HepG2 (cell line): ENCODE results near the gene METTL22. TPM values are rescaled to one million over a fixed set of nuclear protein-coding genes. Genes with fewer than 3 reads are reported as not detected.

Experiments
- ATAC-seq: fragments of 200-7000 bp; cut with Tn5 transposase; 3 replicates; pipeline ENCODE4 v1.9.1; 2020; ENCODE audit warnings: mild to moderate bottlenecking, moderate library complexity
- BruUV-seq: library from RNA; stranded (reverse); fragments of 400-500 nt; replicated peaks from 2 replicates; lab custom pipeline; 2021; lab: Mats Ljungman, UMichigan
- CTCF ChIA-PET: fragments of 300-600 bp; formaldehyde crosslinking; extraction: SDS; loops from one replicate; lab custom pipeline; 2021; ENCODE audit warnings: low total read pairs, inconsistent platforms, low intra/inter-chr PET ratio; lab: Yijun Ruan, JAX
- POLR2A ChIA-PET: fragments of 350-600 bp; sonication (Branson Sonifier 250); formaldehyde crosslinking; loops from one replicate; lab custom pipeline; 2020; ENCODE audit warnings: antibody characterized with exemption, inconsistent platforms; lab: Yijun Ruan, JAX
- DNase-seq: peaks from one replicate; pipeline ENCODE4 v3.0.0-alpha.2; 2015; ENCODE audit warnings: low spot score
- FAIRE-seq: peaks from 3 replicates; lab custom pipeline; 2011; peaks lifted over from hg19 to GRCh38; lab: Jason Lieb, UNC
- H2AFZ ChIP-seq: one replicate; pipeline ENCODE4 v1.6.1; 2011; ENCODE audit warnings: low read length, inconsistent platforms
- H3K27ac ChIP-seq: fragments of 300-600 bp; 3 replicates; pipeline ENCODE4 v1.8.0; 2011; ENCODE audit warnings: mixed run types, mild to moderate bottlenecking, mixed read lengths, low read length, inconsistent platforms; ENCODE audit not compliant: insufficient read depth; ENCODE audit errors: extremely low read length
- H3K27me3 ChIP-seq, 2 experiments: fragments of 200-600 bp in 1 of 2; 2 replicates in 1 of 2; 3 replicates in 1 of 2; pipeline versions ENCODE4 v1.6.0 to v1.8.0; 2011; ENCODE audit warnings: low read length in 2 of 2, mild to moderate bottlenecking in 2 of 2, moderate library complexity in 2 of 2, inconsistent platforms in 1 of 2; ENCODE audit not compliant: insufficient read depth in 2 of 2, control insufficient read depth in 1 of 2
- H3K36me3 ChIP-seq, 2 experiments: fragments of 200-600 bp in 1 of 2; replicated peaks in 1 of 2; 2 replicates in 1 of 2; 3 replicates in 1 of 2; pipeline versions ENCODE4 v1.5.1 to v1.8.0; 2011; ENCODE audit warnings: low read length in 2 of 2, inconsistent platforms in 1 of 2; ENCODE audit not compliant: insufficient read depth in 2 of 2, control insufficient read depth in 1 of 2
- H3K4me1 ChIP-seq: 2 replicates; pipeline ENCODE4 v1.5.1; 2012; ENCODE audit warnings: low read length, inconsistent platforms; ENCODE audit not compliant: insufficient read depth
- H3K4me2 ChIP-seq: 2 replicates; pipeline ENCODE4 v1.6.0; 2011; ENCODE audit warnings: low read depth, low read length, inconsistent platforms
- H3K4me3 ChIP-seq, 3 experiments: fragments of 200-600 bp in 1 of 3; sonication (generic), shearing (Covaris generic) in 1 of 3; replicated peaks in 1 of 3; 2 replicates each; pipeline ENCODE4 v1.5.1; 2011 to 2016; ENCODE audit warnings: low read length in 3 of 3, inconsistent platforms in 2 of 3, low read depth in 2 of 3, mild to moderate bottlenecking in 2 of 3, control low read depth in 1 of 3, mixed read lengths in 1 of 3; ENCODE audit not compliant: insufficient read depth in 1 of 3
- H3K79me2 ChIP-seq: one replicate; pipeline ENCODE4 v1.6.1; 2011; ENCODE audit warnings: low read length, inconsistent platforms; ENCODE audit not compliant: insufficient read depth
- H3K9ac ChIP-seq: 2 replicates; pipeline ENCODE4 v1.6.0; 2011; ENCODE audit warnings: mild to moderate bottlenecking, low read depth, low read length, inconsistent platforms; ENCODE audit not compliant: insufficient read depth
- H3K9me3 ChIP-seq: 2 replicates; pipeline ENCODE4 v1.5.1; 2012; ENCODE audit warnings: mild to moderate bottlenecking, low read length
- H4K20me1 ChIP-seq: 2 replicates; pipeline ENCODE4 v1.6.0; 2011; ENCODE audit warnings: inconsistent platforms, mild to moderate bottlenecking, low read length, moderate library complexity; ENCODE audit not compliant: insufficient read depth
- ELF3 ChIP-seq: IDR thresholded peaks from 2 replicates; pipeline ENCODE4 v1.6.1; 2016; ENCODE audit warnings: missing genetic modification reagents, missing compliant biosample characterization
- FOSL2 ChIP-seq: sonication (generic); formaldehyde crosslinking; IDR thresholded peaks from 2 replicates; pipeline ENCODE4 v1.4.0; 2020; ENCODE audit warnings: missing genetic modification reagents
- HOXA5 ChIP-seq: sonication (generic); formaldehyde crosslinking; IDR thresholded peaks from 2 replicates; pipeline ENCODE4 v1.4.0; 2020; ENCODE audit warnings: missing genetic modification reagents
- KLF16 ChIP-seq, 2 experiments: sonication (generic) in 1 of 2; formaldehyde crosslinking in 1 of 2; IDR thresholded peaks; 2 replicates each; pipeline versions ENCODE4 v1.6.1 to v1.8.0; 2016 to 2023; ENCODE audit warnings: missing genetic modification reagents in 2 of 2, missing compliant biosample characterization in 1 of 2
- MNT ChIP-seq: fragments of 450-650 bp; IDR thresholded peaks from 2 replicates; pipeline ENCODE4 v1.6.1; 2016
- NFIC ChIP-seq: IDR thresholded peaks from 2 replicates; pipeline ENCODE4 v1.6.1; 2012; ENCODE audit warnings: mild to moderate bottlenecking, low read length, inconsistent platforms
- NFYC ChIP-seq: IDR thresholded peaks from 2 replicates; pipeline ENCODE4 v1.6.1; 2016; ENCODE audit warnings: missing genetic modification reagents, missing compliant biosample characterization
- PHF20 ChIP-seq: sonication (generic); formaldehyde crosslinking; IDR thresholded peaks from 2 replicates; pipeline ENCODE4 v1.5.0; 2020; ENCODE audit warnings: mild to moderate bottlenecking, missing genetic modification reagents
- RAD51 ChIP-seq: fragments of 450-650 bp; IDR thresholded peaks from 2 replicates; pipeline ENCODE4 v1.6.1; 2016; ENCODE audit warnings: borderline replicate concordance
- RELA ChIP-seq: sonication (generic); formaldehyde crosslinking; IDR thresholded peaks from 2 replicates; pipeline ENCODE4 v1.4.0; 2020; ENCODE audit warnings: missing genetic modification reagents
- ZGPAT ChIP-seq: IDR thresholded peaks from 2 replicates; pipeline ENCODE4 v1.6.1; 2016; ENCODE audit warnings: mild to moderate bottlenecking
- ZNF337 ChIP-seq: sonication (generic); formaldehyde crosslinking; IDR thresholded peaks from 2 replicates; pipeline ENCODE4 v1.5.1; 2020; ENCODE audit warnings: missing genetic modification reagents, low read depth, mild to moderate bottlenecking, borderline replicate concordance
- ZNF530 ChIP-seq: sonication (generic); formaldehyde crosslinking; IDR thresholded peaks from 2 replicates; pipeline ENCODE4 v1.5.0; 2020; ENCODE audit warnings: low read depth, mild to moderate bottlenecking, missing genetic modification reagents
- WGBS: methylation state at CpG from one replicate; pipeline ENCODE4 v1.1.6; 2017; ENCODE audit warnings: low lambda C conversion rate; 5-methylcytosine and 5-hydroxymethylcytosine counted together
- in situ Hi-C: cut with HindIII; loops from 2 replicates; pipeline ENCODE4 v1.10.0; 2017; ENCODE audit warnings: low pct_unique_long_range_greater_than_20kb; ENCODE audit not compliant: extremely low pct_ligation_motif_present
- intact Hi-C: fragments of 100-400 bp; cut with micrococcal nuclease; formaldehyde crosslinking; loops from one replicate; pipeline ENCODE4 v1.10.0; 2022; ENCODE audit not compliant: unreplicated experiment
- polyA plus RNA-seq, 8 experiments: library from polyadenylated mRNA; depleted of rRNA in 3 of 8; stranded (reverse) in 7 of 8; unstranded in 1 of 8; fragments of >200 nt; fragmentation: Illumina TruSeq in 4 of 8; extraction: Trizol in 4 of 8; gene quantifications; 2 replicates each; pipeline versions ENCODE4 v1.2.1 to v1.2.3, GENCODE V29; 2011 to 2016; ENCODE audit warnings: low read depth in 4 of 8, missing spikeins in 1 of 8, mixed read lengths in 1 of 8; ENCODE audit not compliant: insufficient read depth in 1 of 8
- total RNA-seq, 5 experiments: library from RNA; depleted of rRNA; stranded (reverse); fragments of >200 nt; fragmentation: Illumina TruSeq; extraction: Trizol; gene quantifications; 2 replicates each; pipeline ENCODE4 v1.2.3, GENCODE V29; 2016; ENCODE audit warnings: low read depth in 1 of 5
- TF ChIP-seq, protein P1 (sequence below): sonication (generic); formaldehyde crosslinking; IDR thresholded peaks from 2 replicates; pipeline ENCODE4 v1.8.1; 2022; ENCODE audit warnings: low read depth, mild to moderate bottlenecking, missing genetic modification reagents
- TF ChIP-seq, protein P2 (sequence below): sonication (generic); formaldehyde crosslinking; conservative IDR thresholded peaks from 2 replicates; pipeline ENCODE4 v1.4.0; 2020; ENCODE audit warnings: missing genetic modification reagents
- TF ChIP-seq, protein P3 (sequence below): IDR thresholded peaks from 2 replicates; pipeline ENCODE4 v1.6.1; 2016

Gene METTL22
- total and polyA plus RNA-seq, 2 of the 13 experiments (the other 11 are each of a cell fraction or from before 2014, with no cell fraction given) = 36.2 to 94.8 TPM

GRCh38 chr16:8677481-8677880 is 56.0 kb downstream of the METTL22 start:
- ChIA-PET CTCF (interaction anchor here (0.5 kb wide), 1 partner anchor 128 kb away, joined by 3 read pairs; no protein-coding TSS in a partner anchor), POLR2A (interaction anchor here (1.3 to 2.5 kb wide), 4 partner anchors 10 to 194 kb away, joined by 4 to 7 read pairs (median 5); no protein-coding TSS in a partner anchor)
- Histone ChIP-seq H3K4me2 (peak overlapping the region; percentile 89), H2AFZ (no peak overlapping the region), H3K27ac (peak overlapping the region; percentile 68), H3K9me3 (no peaks in the 10 kb centered on the region), H3K4me1 (peaks cover 86% of the 10 kb centered on the region), H3K27me3 (no peaks in the 10 kb centered on the region; a peak in 1 of 5 replicates), H3K36me3 (peaks cover 2 to 5% of the 10 kb centered on the region in 2 experiments; a peak in 1 of 5 replicates), H4K20me1 (peaks cover 6% of the 10 kb centered on the region; the same call in 1 of the 2 replicates), H3K4me3 (peak overlapping the region in 1 of 3 experiments; percentile 25; a peak in 1 of 6 replicates), H3K79me2 (peaks cover 33% of the 10 kb centered on the region), H3K9ac (peak overlapping the region; percentile 4; the same call in 1 of the 2 replicates)
- no TSS peak for BruUV-seq
- in situ Hi-C loops = loop anchor here (5.0 kb wide), 1 partner anchor 65 kb away; no protein-coding TSS in a partner anchor
- intact Hi-C loops = loop anchor here (5.0 to 10.0 kb wide), 2 partner anchors 185 to 417 kb away; partner anchors contain the start of gene HAPSTR1
- no peak for DNase-seq
- FAIRE-seq = no peak
- no peak for ATAC-seq
- WGBS = 87% methylated on average over 5 of the region's 5 CpGs
- TF ChIP-seq ZNF530 (CRISPR knock-in tag) = 0 out of 2 replicates have a peak, but pooled peaks have one; percentile 64
- TF ChIP-seq, protein P1, sequence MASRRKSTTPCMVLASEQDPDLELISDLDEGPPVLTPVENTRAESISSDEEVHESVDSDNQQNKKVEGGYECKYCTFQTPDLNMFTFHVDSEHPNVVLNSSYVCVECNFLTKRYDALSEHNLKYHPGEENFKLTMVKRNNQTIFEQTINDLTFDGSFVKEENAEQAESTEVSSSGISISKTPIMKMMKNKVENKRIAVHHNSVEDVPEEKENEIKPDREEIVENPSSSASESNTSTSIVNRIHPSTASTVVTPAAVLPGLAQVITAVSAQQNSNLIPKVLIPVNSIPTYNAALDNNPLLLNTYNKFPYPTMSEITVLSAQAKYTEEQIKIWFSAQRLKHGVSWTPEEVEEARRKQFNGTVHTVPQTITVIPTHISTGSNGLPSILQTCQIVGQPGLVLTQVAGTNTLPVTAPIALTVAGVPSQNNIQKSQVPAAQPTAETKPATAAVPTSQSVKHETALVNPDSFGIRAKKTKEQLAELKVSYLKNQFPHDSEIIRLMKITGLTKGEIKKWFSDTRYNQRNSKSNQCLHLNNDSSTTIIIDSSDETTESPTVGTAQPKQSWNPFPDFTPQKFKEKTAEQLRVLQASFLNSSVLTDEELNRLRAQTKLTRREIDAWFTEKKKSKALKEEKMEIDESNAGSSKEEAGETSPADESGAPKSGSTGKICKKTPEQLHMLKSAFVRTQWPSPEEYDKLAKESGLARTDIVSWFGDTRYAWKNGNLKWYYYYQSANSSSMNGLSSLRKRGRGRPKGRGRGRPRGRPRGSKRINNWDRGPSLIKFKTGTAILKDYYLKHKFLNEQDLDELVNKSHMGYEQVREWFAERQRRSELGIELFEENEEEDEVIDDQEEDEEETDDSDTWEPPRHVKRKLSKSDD (CRISPR knock-in tag) = no peak
- no peak for TF ChIP-seq RAD51
- no peak for TF ChIP-seq MNT
- peak; percentile 59; the same call in 1 of the 2 replicates for TF ChIP-seq FOSL2 (CRISPR knock-in tag)
- no peak for TF ChIP-seq NFIC
- TF ChIP-seq NFYC = no peak
- no peak for TF ChIP-seq HOXA5
- no peak for TF ChIP-seq RELA (CRISPR knock-in tag)
- no peak for TF ChIP-seq KLF16 (CRISPR knock-in tag; IDR thresholded peaks at IDR 0.05)
- TF ChIP-seq ELF3 = no peak
- TF ChIP-seq PHF20 = 0 out of 2 replicates have a peak, but pooled peaks have one; percentile 27
- TF ChIP-seq, protein P2, sequence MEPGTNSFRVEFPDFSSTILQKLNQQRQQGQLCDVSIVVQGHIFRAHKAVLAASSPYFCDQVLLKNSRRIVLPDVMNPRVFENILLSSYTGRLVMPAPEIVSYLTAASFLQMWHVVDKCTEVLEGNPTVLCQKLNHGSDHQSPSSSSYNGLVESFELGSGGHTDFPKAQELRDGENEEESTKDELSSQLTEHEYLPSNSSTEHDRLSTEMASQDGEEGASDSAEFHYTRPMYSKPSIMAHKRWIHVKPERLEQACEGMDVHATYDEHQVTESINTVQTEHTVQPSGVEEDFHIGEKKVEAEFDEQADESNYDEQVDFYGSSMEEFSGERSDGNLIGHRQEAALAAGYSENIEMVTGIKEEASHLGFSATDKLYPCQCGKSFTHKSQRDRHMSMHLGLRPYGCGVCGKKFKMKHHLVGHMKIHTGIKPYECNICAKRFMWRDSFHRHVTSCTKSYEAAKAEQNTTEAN (CRISPR knock-in tag) = no peak
- TF ChIP-seq ZNF337 (CRISPR knock-in tag) = no peak
- TF ChIP-seq ZGPAT (CRISPR knock-in tag) = no peak
- TF ChIP-seq, protein P3, sequence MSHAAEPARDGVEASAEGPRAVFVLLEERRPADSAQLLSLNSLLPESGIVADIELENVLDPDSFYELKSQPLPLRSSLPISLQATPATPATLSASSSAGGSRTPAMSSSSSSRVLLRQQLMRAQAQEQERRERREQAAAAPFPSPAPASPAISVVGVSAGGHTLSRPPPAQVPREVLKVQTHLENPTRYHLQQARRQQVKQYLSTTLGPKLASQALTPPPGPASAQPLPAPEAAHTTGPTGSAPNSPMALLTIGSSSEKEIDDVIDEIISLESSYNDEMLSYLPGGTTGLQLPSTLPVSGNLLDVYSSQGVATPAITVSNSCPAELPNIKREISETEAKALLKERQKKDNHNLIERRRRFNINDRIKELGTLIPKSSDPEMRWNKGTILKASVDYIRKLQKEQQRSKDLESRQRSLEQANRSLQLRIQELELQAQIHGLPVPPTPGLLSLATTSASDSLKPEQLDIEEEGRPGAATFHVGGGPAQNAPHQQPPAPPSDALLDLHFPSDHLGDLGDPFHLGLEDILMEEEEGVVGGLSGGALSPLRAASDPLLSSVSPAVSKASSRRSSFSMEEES (CRISPR knock-in tag) = no peak
